ENCODE measurements around the gene PPIP5K2.

The PPIP5K2 gene

GRCh38 chr5:103258957-103259704, 139.0 kb downstream of the PPIP5K2 start:
- no peak for TF ChIP-seq CTCF (conservative IDR thresholded peaks at IDR 0.05)

DNA sequence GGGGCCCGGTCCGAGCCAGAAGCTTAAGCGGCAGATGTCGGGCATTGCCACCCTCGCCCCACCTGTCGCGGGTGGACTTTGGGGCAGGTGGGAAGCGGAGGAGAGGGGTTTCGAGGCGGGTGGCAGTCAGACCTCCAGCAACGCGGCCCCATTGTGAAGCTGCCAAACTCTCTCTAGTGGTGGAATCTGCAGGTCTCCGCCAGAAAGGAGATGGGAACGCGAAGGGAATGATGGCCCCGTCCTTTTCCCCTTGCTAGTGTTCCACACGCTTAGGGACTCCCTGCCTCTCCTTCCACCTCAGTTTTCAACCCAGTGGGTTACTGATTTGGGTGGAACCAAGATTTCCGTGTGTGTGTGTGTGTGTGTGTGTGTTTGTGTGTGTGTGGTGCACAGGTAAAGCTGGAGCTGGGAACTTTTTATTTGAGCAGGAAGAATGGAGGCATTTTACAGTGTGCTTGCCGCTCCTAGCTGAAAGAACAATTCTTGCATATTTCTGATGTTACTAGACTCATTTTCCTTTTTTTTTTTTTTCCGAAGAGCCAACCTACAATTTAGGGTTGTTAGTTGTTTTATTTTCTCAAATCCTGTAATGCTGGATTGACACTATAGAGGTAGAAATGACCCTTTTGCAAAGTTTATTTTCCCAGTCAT, 139.7 kb downstream of the PPIP5K2 start:
- no peak for TF ChIP-seq CTCF (conservative IDR thresholded peaks at IDR 0.05)
- H3K27ac ChIP-seq: peak overlapping the region; percentile 98

More at GRCh38 chr5:103258957-103259704, 139.0 kb downstream of the PPIP5K2 start:
- H3K27ac ChIP-seq: peak overlapping the region; percentile 98

DNA sequence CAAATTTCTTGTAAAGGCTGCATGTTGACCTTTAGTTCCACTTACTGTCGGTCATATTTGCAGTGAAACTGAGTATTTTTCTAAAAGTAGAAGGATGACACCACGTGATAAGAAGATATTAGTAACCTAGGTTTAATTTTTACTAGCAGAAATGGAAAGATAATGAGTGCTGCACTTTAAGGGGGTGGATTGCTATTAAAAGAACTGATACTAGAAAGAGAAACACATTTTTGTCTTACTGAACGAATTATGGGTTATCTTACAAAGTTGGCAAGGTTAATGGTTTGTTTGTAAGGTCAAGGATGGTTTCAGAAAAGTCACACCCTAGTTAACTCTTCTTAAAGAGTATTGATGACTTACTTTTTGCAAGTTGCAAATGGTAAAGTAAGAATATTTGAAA, 140.8 kb downstream of the PPIP5K2 start:
- no peak for TF ChIP-seq CTCF (conservative IDR thresholded peaks at IDR 0.05)
- H3K27ac ChIP-seq: peak overlapping the region; percentile 98

All from VCaP (cell line).